HG03159 (cell line): ENCODE data around the gene PLK3.
"Not testable (repeated sequence)": the region's sequence is repeated elsewhere in the genome, so short reads cannot be mapped to it uniquely, and the experiment has no call there.

Experiments
- ATAC-seq: cut with Tn5 transposase; IDR thresholded peaks from one replicate; pipeline ENCODE4 v1.9.1; 2021; ENCODE audit warnings: mild to moderate bottlenecking, moderate library complexity; ENCODE audit not compliant: unreplicated experiment

Gene PLK3

DNA sequence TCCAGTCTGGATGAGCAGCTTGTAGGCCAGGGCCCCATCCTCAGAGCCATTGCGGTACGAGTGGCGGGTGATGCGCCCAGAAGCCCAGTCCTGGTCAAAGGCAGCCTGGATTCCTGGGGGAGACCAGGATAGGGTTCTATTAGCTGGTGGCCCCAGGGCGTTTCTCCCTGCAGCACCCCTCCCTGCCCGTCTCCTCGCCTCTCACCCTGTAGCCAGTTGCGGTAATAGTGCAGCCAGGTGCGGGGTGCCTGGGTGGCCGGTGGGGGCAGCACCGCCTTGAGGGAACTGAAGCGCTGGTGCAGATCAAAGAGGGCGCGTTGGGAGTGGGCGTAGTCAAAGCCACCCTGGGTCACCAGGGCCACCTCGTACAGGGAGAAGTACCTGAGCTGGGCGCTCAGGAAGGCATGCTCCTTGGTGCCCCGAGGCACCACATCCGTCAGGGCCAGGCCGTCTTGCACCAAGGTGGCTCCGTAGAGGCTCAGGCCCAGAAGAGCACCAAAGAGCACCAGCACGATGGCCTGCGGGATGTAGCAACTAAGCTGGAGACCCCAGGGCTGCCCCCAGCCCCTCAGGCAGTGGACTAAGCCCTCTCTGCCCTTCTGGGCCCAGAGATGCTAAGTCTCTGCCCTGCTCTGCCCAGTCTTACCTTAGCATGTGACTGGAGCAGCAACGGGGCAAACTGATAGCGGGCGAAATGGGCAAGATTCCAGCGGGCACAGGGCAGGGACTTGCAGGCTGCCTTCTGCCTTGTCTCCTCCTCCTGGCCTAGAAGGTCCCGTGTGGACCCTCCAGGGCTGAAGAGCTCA, 27.2 kb downstream of the PLK3 start:
- ATAC-seq, result no peak

DNA sequence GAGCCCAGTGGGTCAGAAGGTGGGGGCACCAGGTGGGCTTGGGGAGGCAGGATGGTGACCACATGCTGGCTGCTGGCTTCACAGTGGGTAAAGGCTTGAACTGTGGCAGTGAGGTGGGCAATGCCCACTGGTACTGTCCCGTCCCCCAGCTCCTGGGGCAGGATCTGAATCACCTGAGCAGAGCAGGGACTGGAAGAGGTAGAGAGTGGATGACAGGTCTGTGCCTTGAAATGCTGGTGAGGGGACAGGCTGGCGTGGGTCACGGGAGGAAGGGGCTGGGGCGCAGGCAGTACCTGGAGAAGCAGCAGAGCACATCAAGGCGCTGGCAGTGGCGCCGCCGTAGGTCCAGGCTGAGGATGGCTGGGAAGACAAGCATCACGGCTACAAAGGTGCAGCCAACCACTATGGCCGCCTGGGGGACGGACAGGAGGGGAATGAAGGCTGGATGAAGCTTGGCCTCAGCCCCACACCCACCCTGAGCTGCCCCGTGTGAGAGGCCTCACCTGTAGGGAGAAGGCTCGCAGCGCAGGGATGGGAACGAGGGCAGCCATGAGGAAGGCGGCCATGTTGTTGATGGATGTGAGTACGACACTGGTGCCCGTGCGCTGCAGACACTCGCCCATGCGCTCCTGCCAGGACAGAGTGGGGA, 27.9 kb downstream of the PLK3 start:
- no peak for ATAC-seq

DNA sequence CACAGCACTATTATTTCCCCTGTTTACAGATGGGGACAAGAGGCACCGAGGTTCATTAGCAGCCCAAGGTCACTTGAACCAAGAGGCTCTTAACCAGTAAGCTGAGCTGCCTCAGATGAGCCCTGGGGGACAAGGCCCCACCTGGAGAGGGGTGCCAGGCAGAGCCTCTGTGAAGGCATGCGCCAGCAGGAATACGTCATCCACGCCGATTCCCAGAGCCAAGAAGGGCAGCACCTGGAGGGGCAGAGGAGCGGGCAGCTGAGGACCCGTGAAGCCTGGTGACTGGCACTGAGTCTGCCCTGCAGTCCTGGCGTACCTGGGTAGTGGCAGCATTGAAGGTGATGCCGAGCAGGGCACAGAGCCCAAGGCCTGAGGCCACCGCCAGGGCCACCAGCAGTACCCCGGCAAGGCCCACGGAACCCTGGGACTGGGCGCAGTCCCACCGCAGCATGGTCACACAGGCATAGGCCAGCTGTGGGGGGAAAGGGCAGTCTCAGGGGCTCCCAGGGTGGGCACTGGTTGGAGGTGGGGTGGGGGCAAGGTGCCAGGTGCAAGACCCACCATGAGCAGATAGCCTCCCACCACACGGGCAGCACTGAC, 28.8 kb downstream of the PLK3 start:
- no peak for ATAC-seq

DNA sequence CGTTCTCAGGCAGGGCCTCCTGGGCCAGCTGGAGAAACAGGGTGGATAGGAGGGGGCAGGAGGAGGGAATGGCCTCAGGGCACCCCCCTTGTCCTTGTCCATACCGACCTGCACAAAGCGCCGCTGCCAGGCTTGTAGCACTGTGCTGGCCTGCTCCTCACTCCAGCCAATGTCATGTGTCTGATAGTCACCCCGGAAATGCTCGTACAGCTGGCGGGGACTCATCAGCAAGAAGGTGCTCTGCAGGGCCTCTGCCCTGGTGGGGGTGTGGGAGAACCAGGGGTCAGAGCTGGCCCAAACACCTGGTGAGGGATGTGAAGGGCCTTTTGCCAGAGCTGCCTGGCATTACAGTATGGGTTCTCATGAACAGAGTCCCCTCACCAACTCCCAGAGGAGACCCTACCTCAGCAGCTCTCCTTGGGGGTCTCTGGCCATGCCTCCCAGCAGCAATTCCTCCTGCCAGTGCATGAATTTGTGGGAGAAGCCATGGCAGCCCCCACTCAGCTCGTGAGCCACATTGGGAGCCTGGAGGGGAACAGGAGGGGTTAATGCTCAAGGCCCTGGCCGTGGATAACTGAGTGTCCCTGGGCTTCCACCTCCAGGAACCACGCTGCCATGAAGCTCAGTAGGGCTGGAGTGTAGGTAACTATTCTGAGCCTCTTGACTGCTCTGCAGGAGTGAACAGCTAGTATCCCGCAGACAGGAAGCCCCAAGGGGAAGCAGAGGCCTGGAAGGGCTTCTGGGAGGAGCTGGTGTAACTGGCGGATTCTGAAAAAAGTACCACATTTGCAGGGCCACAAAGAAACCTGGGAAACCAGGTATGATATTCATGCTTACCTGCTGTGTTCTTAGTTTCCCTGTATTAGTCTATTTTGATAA, 29.6 kb downstream of the PLK3 start:
- ATAC-seq, result no peak

DNA sequence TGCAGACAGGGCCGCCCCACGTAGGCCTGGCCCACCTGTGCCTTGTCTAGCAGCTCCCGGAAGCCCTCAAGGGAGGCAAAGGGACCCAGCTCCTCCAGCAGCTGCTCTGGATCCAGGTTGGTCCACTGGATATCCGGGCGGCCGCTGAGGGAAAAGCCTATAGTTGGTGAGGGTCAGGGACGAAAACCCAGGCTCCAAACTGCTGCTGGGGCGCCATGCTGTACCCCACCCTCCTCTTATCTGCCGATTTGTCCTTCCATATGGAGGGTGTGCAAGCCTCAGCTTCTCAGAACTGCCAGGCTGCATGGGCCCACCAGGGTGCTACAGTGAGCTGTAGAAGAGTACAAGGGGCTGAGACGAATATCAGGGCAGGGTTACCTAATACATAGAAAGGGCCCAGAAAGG, 30.7 kb downstream of the PLK3 start:
- ATAC-seq, result no peak

DNA sequence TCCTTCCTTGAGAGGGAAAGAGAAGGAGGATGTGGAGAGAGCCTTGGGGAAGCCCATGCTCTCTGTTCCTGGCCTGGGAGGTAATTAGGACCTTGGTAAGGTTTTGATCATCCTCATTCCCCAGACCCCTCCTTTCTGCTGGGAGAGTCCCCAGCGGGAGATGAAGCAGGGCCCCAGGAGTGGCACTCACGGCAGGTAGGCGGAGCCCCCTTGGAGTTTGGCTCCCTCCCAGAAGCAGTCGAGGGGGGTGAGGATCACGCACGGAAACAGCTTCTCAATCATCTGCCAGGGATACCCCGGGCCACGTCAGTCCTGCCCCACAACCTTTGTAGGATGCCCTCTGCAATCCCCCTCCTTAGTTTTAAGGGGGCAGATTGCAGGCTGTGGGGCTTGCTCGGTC, 31.3 kb downstream of the PLK3 start:
- no peak for ATAC-seq

DNA sequence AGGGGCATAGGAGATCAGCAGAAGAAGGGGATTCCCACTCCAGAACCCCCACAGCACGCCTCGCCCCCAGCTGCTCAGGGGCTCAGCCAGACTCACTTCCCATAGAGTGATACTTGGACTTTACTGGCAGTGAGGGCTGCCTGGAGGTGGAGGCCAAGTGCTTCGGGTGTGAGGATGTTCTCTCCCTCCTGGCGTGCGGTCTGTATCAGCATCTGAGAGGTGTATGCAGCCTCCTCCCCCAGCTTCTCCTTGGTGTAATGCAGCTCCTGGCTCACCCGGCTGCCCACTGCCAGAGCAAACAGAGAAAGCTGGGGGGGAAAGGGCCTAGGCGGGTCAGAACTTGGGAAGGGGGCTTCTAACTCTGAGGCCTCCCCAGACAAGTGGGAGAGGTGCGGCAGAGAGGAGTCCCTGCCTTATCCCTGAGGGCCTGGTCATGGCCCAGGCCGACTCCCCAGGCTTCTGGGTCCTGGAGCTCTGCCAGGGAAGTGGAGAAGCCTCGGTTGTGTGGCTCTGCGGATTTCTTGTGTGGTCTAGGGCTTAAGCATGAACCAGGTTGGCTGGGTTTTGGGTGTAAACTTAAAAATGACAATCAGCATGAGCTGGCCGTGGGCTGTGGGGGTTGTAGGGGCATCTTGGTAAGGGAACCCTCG, 32.0 kb downstream of the PLK3 start:
- ATAC-seq, result no peak

DNA sequence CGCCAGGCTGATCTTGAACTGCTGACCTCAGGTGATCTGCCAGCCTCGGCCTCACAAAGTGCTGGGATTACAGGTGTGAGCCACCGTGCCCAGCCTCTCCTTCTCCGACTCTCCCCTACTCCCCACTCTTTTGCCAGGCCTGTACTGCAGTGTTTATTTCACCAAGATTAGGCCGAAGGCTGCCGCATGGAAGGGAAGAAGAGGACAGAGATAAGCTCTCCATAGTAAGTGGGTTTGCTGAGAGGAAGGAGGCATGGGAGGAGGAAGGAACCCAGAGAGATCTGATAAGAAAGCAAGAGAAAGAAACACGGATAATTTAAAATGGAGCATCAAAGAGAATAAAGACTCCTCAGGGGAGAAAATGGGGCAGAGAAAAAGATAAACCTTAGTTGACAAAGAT, 34.2 kb downstream of the PLK3 start:
- ATAC-seq, result no peak

DNA sequence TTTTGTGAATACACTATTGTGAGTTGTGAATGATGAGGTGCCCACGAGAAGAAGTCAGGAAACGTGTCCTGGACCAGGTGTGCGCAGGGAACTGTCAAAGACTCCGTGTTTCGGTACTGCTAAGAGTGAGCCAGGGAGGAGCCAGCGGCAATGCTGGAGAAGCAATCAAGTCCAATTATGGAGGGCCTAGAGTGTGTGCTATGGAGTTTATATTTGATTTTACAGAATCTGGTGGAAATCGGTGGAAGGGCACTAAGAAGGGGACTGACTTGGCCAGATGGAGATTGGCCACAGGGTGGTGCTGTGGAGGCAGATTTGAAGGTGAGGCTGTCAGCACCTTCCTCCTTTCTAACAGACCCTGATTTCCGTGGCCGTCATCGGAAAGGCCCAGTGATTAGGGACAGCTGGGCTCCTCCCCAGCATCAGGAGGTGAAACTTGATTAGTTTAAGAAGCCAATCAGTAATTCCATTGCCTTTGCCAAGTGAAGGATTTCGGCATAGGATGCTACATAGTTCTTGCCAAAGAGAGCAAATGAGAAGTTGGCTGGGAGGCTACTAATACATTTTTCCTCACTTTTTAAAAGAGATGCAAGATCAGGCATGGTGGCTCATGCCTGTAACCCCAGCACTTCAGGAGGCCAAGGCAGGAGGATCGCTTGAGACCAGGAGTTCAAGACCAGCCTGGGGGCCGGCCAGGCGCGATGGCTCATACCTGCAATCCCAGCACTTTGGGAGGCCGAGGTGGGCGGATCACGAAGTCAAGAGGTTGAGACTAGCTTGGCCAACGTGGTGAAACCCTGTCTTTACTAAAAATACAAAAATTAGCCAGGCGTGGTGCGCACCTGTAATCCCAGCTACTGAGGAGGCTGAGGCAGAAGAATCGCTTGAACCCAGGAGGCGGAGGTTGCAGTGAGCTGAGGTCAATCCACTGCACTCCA, 35.8 kb downstream of the PLK3 start:
- ATAC-seq, result peak; percentile 75

DNA sequence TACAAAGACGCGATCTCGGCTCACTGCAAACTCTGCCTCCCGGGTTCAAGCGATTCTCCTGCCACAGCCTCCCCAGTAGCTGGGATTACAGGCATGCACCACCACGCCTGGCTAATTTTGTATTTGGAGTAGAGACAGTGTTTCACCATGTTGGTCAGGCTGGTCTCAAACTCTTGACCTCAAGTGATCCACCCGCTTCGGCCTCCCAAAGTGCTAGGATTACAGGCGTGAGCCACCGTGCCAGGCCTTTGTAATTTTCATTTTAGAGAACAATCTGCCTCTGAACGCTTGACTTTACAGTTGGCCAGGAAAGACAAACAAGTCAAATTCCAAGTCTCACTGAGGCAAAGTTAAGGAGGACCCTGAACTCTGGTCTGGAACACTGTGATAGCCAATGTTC, 38.1 kb downstream of the PLK3 start:
- ATAC-seq, result not testable (repeated sequence)

DNA sequence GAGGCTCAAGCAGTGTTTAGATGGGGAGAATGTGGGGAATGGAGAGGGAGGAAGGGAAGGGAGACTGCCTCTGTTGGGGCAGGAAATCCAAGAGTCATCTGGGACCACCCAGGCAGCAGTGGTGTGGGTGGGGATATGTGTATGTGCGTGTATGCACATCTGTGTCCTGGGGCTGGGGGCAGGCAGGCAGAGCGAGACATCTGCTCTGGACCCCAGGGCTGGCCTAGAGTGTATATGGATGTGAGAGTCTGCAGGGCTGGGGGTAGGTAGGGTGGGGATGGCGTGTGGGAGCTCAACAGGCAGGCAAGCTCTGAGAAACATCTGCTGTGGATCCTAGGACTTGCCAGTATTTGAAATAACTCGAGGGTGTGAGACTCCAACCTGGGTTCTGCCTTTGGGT, 39.4 kb downstream of the PLK3 start:
- no peak for ATAC-seq

DNA sequence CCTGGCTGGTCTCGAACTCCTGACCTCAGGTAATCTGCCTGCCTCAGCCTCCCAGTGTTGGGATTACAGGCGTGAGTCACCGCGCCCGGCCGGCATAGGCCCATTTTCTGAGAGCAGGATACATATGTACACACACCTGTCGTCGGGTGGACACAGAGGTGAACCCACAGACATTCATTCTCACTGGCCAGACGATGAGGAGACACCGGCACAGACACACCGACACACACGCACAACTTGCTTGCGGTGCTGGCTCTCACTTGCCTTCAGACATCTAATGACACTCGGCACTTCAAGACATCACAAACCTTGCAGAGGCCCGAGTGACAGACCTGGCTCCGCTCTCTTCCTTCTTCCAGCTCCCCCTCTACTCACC, 42.3 kb downstream of the PLK3 start:
- ATAC-seq, result no peak

DNA sequence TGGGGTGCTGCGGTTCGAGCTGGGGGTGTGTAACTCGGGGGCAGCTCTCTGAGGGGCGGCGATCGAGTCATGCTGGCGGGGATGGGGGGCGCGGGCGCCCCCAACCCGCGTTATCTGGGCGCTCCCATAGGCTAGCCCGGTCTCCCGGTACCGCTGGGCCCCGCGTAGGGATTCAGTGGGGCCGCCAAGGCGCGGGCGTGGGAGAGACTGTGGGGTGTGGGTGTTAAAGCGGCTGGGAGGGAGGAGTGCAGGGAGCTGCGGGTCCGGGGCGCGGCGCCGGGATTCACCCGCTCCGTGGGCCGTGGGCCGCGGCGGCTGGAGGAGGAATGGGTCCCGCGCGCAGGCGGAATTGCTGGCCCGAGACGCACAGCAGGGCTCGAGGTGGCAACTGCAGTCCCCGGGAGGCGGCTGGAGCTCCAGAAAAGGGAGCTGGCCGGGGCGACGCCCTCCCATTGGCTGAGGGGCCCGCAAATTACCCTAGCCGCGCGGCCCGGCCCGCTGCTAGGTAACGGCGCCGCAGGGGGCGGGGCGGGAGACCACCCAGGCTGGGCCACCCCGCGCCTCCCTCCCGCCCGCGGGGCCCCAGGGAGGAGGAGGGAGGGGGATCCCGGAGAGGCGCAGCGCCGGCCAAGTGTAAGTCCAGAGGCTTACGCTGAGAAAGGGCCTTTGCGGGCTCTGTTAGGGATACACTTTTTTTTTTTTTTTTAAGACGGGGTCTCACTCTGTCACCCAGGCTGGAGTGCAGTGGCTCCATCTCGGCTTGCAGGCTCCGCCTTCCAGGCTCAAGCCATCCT, 42.9 kb downstream of the PLK3 start, which contains the start of gene PTCH2:
TSS of gene PTCH2 (minus strand) at position 392 of the 794 bp plus-strand sequence. CDS start at position 71, 321 bp downstream.
- no peak for ATAC-seq

DNA sequence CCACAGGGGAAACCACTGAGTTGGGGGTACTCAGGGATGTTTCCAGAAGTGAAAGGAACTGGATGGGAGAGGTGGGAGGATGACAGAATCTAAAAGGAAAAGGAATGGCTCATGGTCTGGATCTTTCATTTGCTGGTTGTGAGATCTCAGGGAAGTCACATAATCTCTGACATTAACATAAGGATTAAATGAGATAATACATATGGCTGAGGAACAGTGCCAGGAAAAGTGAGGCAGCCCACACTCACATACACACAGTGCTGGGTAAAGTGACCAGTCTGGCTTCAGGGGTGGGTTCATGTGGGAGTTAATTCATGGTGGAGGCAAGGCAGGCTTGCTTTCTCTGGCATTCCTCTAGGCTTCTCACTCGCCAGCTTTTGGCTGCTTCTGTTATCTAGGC, 46.8 kb downstream of the PLK3 start:
- no peak for ATAC-seq

DNA sequence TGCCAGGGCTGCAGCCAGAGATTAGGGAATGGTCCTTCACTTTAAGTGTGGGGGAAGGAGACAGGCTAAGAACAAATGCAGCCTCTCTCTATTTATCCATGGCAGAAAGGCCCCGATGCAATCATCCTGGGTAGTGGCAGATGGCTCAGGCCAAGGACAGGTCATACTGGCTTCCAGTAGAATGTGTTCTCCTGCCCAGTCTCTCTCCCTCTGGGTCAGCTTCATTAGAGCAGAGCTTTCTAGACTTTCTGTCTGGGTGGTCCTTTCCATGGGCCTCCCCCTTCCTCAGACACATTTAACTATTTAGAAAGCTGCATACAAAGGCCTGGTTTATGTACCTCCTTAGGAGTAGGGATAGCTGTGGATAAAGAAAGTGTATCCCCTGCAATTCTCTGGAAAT, 47.7 kb downstream of the PLK3 start:
- no peak for ATAC-seq

DNA sequence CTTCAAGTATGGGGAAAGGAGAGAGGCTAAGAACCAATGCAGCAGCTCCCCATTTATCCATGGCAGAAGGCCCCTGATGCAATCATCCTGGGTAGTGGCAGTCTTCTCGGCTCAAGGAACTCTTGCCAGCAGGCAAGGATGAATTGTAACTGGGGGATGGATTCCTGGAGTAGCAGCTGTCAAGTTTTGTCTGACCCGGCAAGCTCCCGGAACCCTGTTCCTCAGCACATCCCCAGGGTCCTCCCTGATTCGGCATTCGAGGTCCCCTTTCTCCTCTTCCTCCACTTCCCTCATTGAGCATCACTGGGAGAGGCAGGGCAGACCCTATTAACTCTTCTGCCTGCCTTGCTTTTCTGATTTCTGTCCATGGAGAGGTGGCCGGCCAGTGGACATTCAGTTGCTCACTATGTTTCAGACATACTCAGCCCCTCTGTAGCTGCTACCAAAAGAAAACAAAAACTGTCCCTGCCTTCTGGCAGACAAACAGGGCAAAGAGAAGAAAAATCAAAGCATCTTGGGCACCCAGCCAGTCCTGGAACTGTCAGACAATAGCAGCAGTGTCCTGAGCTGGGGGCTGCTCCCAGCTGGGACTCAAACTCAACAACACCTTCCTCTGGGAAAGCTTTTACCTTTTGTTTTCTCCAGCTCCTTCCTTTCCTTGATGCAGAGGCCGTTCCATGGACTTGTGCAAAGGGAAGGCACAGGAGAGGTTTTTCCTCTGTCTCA, 48.4 kb downstream of the PLK3 start:
- ATAC-seq, result no peak

DNA sequence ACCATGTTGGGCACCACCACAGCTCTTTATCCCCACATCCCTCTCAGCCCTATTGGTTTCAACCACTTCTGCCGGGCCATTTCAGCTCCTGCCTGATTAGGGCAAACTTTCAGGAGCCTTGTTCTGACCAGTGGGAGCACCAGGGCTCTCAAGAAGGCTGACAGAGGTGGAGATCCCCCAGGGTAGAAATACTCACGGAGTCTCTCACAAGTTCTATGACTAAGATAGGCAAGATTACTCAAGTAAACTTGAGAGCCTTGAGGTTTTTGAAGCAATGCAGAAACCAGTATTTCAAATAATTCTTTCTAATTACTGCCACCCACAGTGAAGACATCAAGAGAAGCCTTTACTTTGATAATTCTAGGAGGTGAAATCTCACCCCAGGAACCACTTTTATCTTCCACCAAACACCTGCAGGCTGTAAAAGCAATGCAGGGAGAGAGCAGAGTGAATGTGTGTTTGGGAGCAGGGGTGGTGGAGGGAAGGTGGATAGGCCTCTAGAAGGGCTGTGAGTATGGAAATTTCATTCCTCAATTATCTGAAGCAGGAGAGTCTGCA, 49.5 kb downstream of the PLK3 start:
- no peak for ATAC-seq

DNA sequence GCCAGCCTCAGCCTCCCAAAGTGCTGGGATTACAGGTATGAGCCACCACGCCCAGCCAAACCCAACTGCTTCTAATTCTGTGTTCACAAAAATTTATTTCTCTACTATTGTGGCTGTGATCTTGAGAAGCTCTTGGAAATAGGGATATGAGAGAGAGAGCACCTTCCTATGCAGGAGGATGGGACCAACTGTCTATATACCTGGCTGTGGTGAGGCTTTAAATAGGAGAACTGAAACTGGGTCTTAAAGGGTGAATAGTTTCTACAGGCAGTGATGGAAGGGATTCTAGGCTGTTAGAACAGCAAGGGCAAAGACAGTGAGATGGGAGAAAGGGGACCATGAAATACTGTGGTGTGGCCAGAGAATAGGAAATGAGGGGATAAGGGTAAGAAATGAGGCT, 51.1 kb downstream of the PLK3 start:
- no peak for ATAC-seq
